ENCODE measurements around the gene GPR137B. TPM values are rescaled to one million over a fixed set of nuclear protein-coding genes. Genes with fewer than 3 reads are reported as not detected.

The GPR137B gene
- total RNA-seq, 1 experiment from 2014 or later: 11.4 TPM

- H3K27me3 ChIP-seq (ENCODE audit: insufficient read depth, low read length): no peaks in the 10 kb centered on the region; the same call in 1 of the 2 replicates
- no TSS peak for BruUV-seq (replicated peaks)
- no peak overlapping the region for H2AFZ ChIP-seq (ENCODE audit: low read depth, low read length, poor library complexity, severe bottlenecking)
- H3K27ac ChIP-seq (ENCODE audit: low read depth, low read length): no peak overlapping the region
- H4K20me1 ChIP-seq (ENCODE audit: insufficient read depth): no peaks in the 10 kb centered on the region
- no peaks in the 10 kb centered on the region for H3K36me3 ChIP-seq (ENCODE audit: control insufficient read depth in 1 of 2, insufficient read depth in 2 of 2, low read length in 2 of 2)
- H3K79me2 ChIP-seq (ENCODE audit: insufficient read depth, low read length): no peaks in the 10 kb centered on the region
- ATAC-seq (no peak), DNase-seq (ENCODE audit: low read depth, low spot score) (no peak)
- no peaks in the 10 kb centered on the region for H3K4me1 ChIP-seq (ENCODE audit: control insufficient read depth in 1 of 2, insufficient read depth in 2 of 2, low read length in 2 of 2)
- CTCF ChIA-PET: no interaction called here
- no peaks in the 10 kb centered on the region for H3K9me3 ChIP-seq (ENCODE audit: control insufficient read depth in 1 of 2, insufficient read depth in 1 of 2, low read depth in 1 of 2, low read length in 2 of 2)
- no peak overlapping the region for H3K4me3 ChIP-seq (replicated peaks in 1 of 2; ENCODE audit: low read depth in 1 of 2, low read length in 2 of 2)
- RAD21 ChIA-PET (ENCODE audit: low non-redundant PET in 1 of 2, low total read pairs in 2 of 2, uncharacterized antibody in 2 of 2, unreplicated experiment in 2 of 2): no interaction called here
- intact Hi-C loops (cut with micrococcal nuclease): no loop called here
- H3K9me2 ChIP-seq (ENCODE audit: insufficient read depth): no peaks in the 10 kb centered on the region
- POLR2A ChIA-PET: no interaction called here
- no peak overlapping the region for H3K4me2 ChIP-seq (ENCODE audit: low read length)
- no peak overlapping the region for H3K9ac ChIP-seq (ENCODE audit: low read length)
- no peak for TF ChIP-seq EZH2phosphoT487 (IDR thresholded peaks at IDR 0.05; ENCODE audit: borderline replicate concordance)
Measured at GRCh38 chr1:236129306-236129705, 13.0 kb upstream of the GPR137B start.

- H3K4me1 ChIP-seq (ENCODE audit: control insufficient read depth in 1 of 2, insufficient read depth in 2 of 2, low read length in 2 of 2): no peaks in the 10 kb centered on the region
- ChIA-PET CTCF (no interaction called here), RAD21 (ENCODE audit: low non-redundant PET in 1 of 2, low total read pairs in 2 of 2, uncharacterized antibody in 2 of 2, unreplicated experiment in 2 of 2) (no interaction called here), POLR2A (no interaction called here)
- ATAC-seq: no peak
- no TSS peak for BruUV-seq (replicated peaks)
- no peaks in the 10 kb centered on the region for H3K9me3 ChIP-seq (ENCODE audit: control insufficient read depth in 1 of 2, insufficient read depth in 1 of 2, low read depth in 1 of 2, low read length in 2 of 2)
- no peak overlapping the region for H3K4me2 ChIP-seq (ENCODE audit: low read length)
- no peaks in the 10 kb centered on the region for H3K79me2 ChIP-seq (ENCODE audit: insufficient read depth, low read length)
- H2AFZ ChIP-seq (ENCODE audit: low read depth, low read length, poor library complexity, severe bottlenecking): no peak overlapping the region
- no peaks in the 10 kb centered on the region for H3K9me2 ChIP-seq (ENCODE audit: insufficient read depth)
- H3K4me3 ChIP-seq (replicated peaks in 1 of 2; ENCODE audit: low read depth in 1 of 2, low read length in 2 of 2): no peak overlapping the region
- DNase-seq (ENCODE audit: low read depth, low spot score): no peak
- H3K27me3 ChIP-seq (ENCODE audit: insufficient read depth, low read length): no peaks in the 10 kb centered on the region; the same call in 1 of the 2 replicates
- H3K36me3 ChIP-seq (ENCODE audit: control insufficient read depth in 1 of 2, insufficient read depth in 2 of 2, low read length in 2 of 2): no peaks in the 10 kb centered on the region
- no peak overlapping the region for H3K27ac ChIP-seq (ENCODE audit: low read depth, low read length)
- no peak overlapping the region for H3K9ac ChIP-seq (ENCODE audit: low read length)
- H4K20me1 ChIP-seq (ENCODE audit: insufficient read depth): no peaks in the 10 kb centered on the region
- intact Hi-C loops (cut with micrococcal nuclease): no loop called here
- no peak for TF ChIP-seq REST (IDR thresholded peaks at IDR 0.05; ENCODE audit: low read depth)
- no peak for TF ChIP-seq TCF7L2 (IDR thresholded peaks at IDR 0.05; ENCODE audit: borderline replicate concordance, extremely low read depth, insufficient read depth, insufficient read length)
- TF ChIP-seq EGR1 (IDR thresholded peaks at IDR 0.05; ENCODE audit: low read depth): no peak
- TF ChIP-seq SRF (IDR thresholded peaks at IDR 0.05; ENCODE audit: low read depth): no peak
- no peak for TF ChIP-seq CTCF (IDR thresholded peaks at IDR 0.05 in 2 of 3, conservative IDR thresholded peaks at IDR 0.05 in 1 of 3; ENCODE audit: borderline replicate concordance in 1 of 3, insufficient read depth in 1 of 3, low read depth in 2 of 3, low read length in 2 of 3)
- TF ChIP-seq ZNF274 (IDR thresholded peaks at IDR 0.05; ENCODE audit: low read depth, low read length): no peak
- TF ChIP-seq RAD21 (IDR thresholded peaks at IDR 0.05; ENCODE audit: low read depth): no peak
- no peak for TF ChIP-seq EZH2 (IDR thresholded peaks at IDR 0.05)
- TF ChIP-seq CBX3 (IDR thresholded peaks at IDR 0.05; ENCODE audit: low read depth): no peak
- no peak for TF ChIP-seq ZFX (IDR thresholded peaks at IDR 0.05)
- TF ChIP-seq YY1 (IDR thresholded peaks at IDR 0.05; ENCODE audit: extremely low read depth, insufficient replicate concordance, low read depth, low read length): no peak
- no peak for TF ChIP-seq POLR2A (IDR thresholded peaks at IDR 0.05; ENCODE audit: borderline replicate concordance, extremely low read depth, insufficient read depth, insufficient read length)
Measured at GRCh38 chr1:236130372-236130771, 12.0 kb upstream of the GPR137B start.

Data from HCT116 (cell line).